Spleen (tissue), 7 donors: ENCODE measurements around the gene ETV6.

Source experiments
- CTCF ChIP-seq, 11 experiments: fragments of 200-600 bp in 7 of 11; fragments of 450-650 bp in 4 of 11; sonication (generic) in 4 of 11; IDR thresholded peaks in 8 of 11; conservative IDR thresholded peaks in 3 of 11; 1 replicate in 7 of 11; 2 replicates in 4 of 11; pipeline versions ENCODE4 v1.4.0 to v1.8.0; 2016 to 2021; ENCODE audit warnings: antibody characterized with exemption in 11 of 11, inconsistent platforms in 4 of 11, mild to moderate bottlenecking in 1 of 11
- POLR2A ChIP-seq, 3 donors: fragments of 450-650 bp; IDR thresholded peaks; one replicate each; pipeline ENCODE4 v1.5.1; 2017; ENCODE audit warnings: antibody characterized with exemption in 3 of 3, mild to moderate bottlenecking in 1 of 3
- donor health status: DM: no; HTN: no; CAD: no; lungs with moderate emphysema.
- donor health status: DM: no; HTN: no; CAD: no.
- donor health status: DM: no; HTN: no; CAD: no.

- no peak for TF ChIP-seq CTCF (IDR thresholded peaks at IDR 0.05 in 8 of 11, conservative IDR thresholded peaks at IDR 0.05 in 3 of 11)
- no peak for TF ChIP-seq POLR2A (IDR thresholded peaks at IDR 0.05)
Measured at GRCh38 chr12:11765421-11765816, 115.9 kb downstream of the ETV6 start.
